Mesendoderm (in vitro differentiated cells): ENCODE data around the gene SMAD2.

Source experiments
- DNase-seq: peaks from one replicate; pipeline ENCODE4 v3.0.0; 2013
- H2AK5ac ChIP-seq: 2 replicates; pipeline ENCODE4 v1.6.1; 2013; ENCODE audit warnings: low read length, inconsistent platforms
- H2BK120ac ChIP-seq: 2 replicates; pipeline ENCODE4 v1.6.1; 2013; ENCODE audit warnings: low read depth, mild to moderate bottlenecking, low read length, moderate library complexity, mixed read lengths
- H2BK15ac ChIP-seq: replicated peaks from 2 replicates; pipeline ENCODE4 v1.6.1; 2013; ENCODE audit warnings: low read depth, mild to moderate bottlenecking, moderate library complexity
- H2BK5ac ChIP-seq: 2 replicates; pipeline ENCODE4 v1.6.1; 2013; ENCODE audit warnings: low read length, inconsistent platforms
- H3K18ac ChIP-seq: 2 replicates; pipeline ENCODE4 v1.6.1; 2013; ENCODE audit warnings: mild to moderate bottlenecking, low read length, mixed read lengths
- H3K23ac ChIP-seq: one replicate; pipeline ENCODE4 v1.6.1; 2013; ENCODE audit warnings: low read length
- H3K27ac ChIP-seq: 2 replicates; pipeline ENCODE4 v1.5.1; 2013; ENCODE audit warnings: low read depth, mild to moderate bottlenecking, inconsistent platforms, low read length, moderate library complexity
- H3K27me3 ChIP-seq: 2 replicates; pipeline ENCODE4 v1.6.1; 2013; ENCODE audit warnings: low read length, control low read depth, mild to moderate bottlenecking, inconsistent platforms; ENCODE audit not compliant: insufficient read depth, poor library complexity
- H3K36me3 ChIP-seq: 2 replicates; pipeline ENCODE4 v1.6.1; 2013; ENCODE audit warnings: low read length, inconsistent platforms; ENCODE audit not compliant: control insufficient read depth, insufficient read depth
- H3K4ac ChIP-seq: one replicate; pipeline ENCODE4 v1.6.1; 2013; ENCODE audit warnings: low read depth, mild to moderate bottlenecking, low read length, moderate library complexity
- H3K4me1 ChIP-seq: 2 replicates; pipeline ENCODE4 v1.6.1; 2013; ENCODE audit warnings: low read depth, low read length, inconsistent platforms; ENCODE audit not compliant: control insufficient read depth
- H3K4me2 ChIP-seq: 2 replicates; pipeline ENCODE4 v1.6.1; 2013; ENCODE audit warnings: low read length
- H3K4me3 ChIP-seq: 2 replicates; pipeline ENCODE4 v1.5.1; 2013; ENCODE audit warnings: mild to moderate bottlenecking, low read length
- H3K56ac ChIP-seq: one replicate; pipeline ENCODE4 v1.6.1; 2013; ENCODE audit warnings: low read length
- H3K79me1 ChIP-seq: 2 replicates; pipeline ENCODE4 v1.6.1; 2013; ENCODE audit warnings: low read length, inconsistent platforms
- H3K79me2 ChIP-seq: 2 replicates; pipeline ENCODE4 v1.6.1; 2013; ENCODE audit warnings: mild to moderate bottlenecking, low read length; ENCODE audit not compliant: control insufficient read depth, insufficient read depth
- H3K9ac ChIP-seq: 2 replicates; pipeline ENCODE4 v1.6.1; 2013; ENCODE audit warnings: low read length, inconsistent platforms
- H4K5ac ChIP-seq: one replicate; pipeline ENCODE4 v1.6.1; 2013; ENCODE audit warnings: low read length
- H4K8ac ChIP-seq: one replicate; pipeline ENCODE4 v1.6.1; 2013; ENCODE audit warnings: low read depth, mild to moderate bottlenecking, control low read depth, low read length, moderate library complexity
- WGBS: extraction: QIAGEN DNeasy Blood & Tissue Kit; methylation state at CpG from one replicate; pipeline ENCODE4 v1.1.7; 2013; ENCODE audit warnings: low lambda C conversion rate, missing lambda C conversion rate; ENCODE audit not compliant: insufficient coverage; ENCODE audit errors: extremely low coverage; 5-methylcytosine and 5-hydroxymethylcytosine counted together

SMAD2 gene

GRCh38 chr18:47912343-47912742 is 18.1 kb downstream of the SMAD2 start:
- no peak overlapping the region for H2BK120ac ChIP-seq
- H3K56ac ChIP-seq: no peak overlapping the region
- H3K4ac ChIP-seq: no peak overlapping the region
- no peak overlapping the region for H4K5ac ChIP-seq
- no CpG with 5 or more reads among the region's 1 CpG for WGBS
- no peak for DNase-seq
- H3K27ac ChIP-seq: no peak overlapping the region
- no peak overlapping the region for H2BK5ac ChIP-seq
- H3K79me1 ChIP-seq: peaks cover 8% of the 10 kb centered on the region
- H4K8ac ChIP-seq: no peak overlapping the region
- H3K18ac ChIP-seq: no peak overlapping the region
- H3K4me3 ChIP-seq: no peak overlapping the region
- H3K23ac ChIP-seq: no peak overlapping the region
- no peaks in the 10 kb centered on the region for H3K4me1 ChIP-seq
- H3K27me3 ChIP-seq: no peaks in the 10 kb centered on the region
- no peak overlapping the region for H3K4me2 ChIP-seq
- H3K9ac ChIP-seq: no peak overlapping the region
- H3K36me3 ChIP-seq: no peaks in the 10 kb centered on the region
- H2AK5ac ChIP-seq: no peak overlapping the region
- no peak overlapping the region for H2BK15ac ChIP-seq
- H3K79me2 ChIP-seq: peaks cover 75% of the 10 kb centered on the region

- Histone ChIP-seq H3K79me1 (peaks cover 8% of the 10 kb centered on the region), H3K4me1 (no peaks in the 10 kb centered on the region), H4K8ac (no peak overlapping the region), H2BK15ac (no peak overlapping the region), H3K56ac (no peak overlapping the region), H2BK120ac (no peak overlapping the region), H3K27me3 (no peaks in the 10 kb centered on the region), H3K36me3 (no peaks in the 10 kb centered on the region), H3K4me2 (no peak overlapping the region), H3K79me2 (peaks cover 79% of the 10 kb centered on the region), H3K23ac (no peak overlapping the region), H4K5ac (no peak overlapping the region), H3K4me3 (no peak overlapping the region), H3K9ac (no peak overlapping the region), H3K4ac (no peak overlapping the region), H2AK5ac (no peak overlapping the region), H3K27ac (no peak overlapping the region), H3K18ac (no peak overlapping the region), H2BK5ac (no peak overlapping the region)
- no CpG with 5 or more reads among the region's 4 CpGs for WGBS
- DNase-seq: no peak
Observed at GRCh38 chr18:47911877-47912276, 18.6 kb downstream of the SMAD2 start.

DNA sequence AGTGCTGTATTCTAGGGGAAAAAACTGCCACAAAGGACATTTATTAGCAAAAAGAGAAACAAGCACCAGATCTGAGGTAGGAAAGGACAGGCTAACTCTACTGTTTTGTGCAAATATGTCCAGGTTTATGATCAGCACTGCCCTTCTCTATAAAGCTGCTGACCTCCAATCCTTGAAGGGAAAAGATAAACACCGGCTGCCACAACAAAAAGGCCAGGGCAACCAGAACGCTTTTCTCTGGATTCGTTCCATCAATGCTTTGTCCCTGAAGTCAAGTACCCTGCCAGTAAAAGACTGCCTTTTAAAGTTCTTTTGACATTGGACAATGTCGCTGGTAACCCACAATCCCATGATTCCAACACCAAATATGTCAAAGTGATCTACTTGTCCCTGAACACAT is 21.0 kb downstream of the SMAD2 start:
- H3K79me2 ChIP-seq: peaks cover 79% of the 10 kb centered on the region
- no peaks in the 10 kb centered on the region for H3K4me1 ChIP-seq
- H3K36me3 ChIP-seq: no peaks in the 10 kb centered on the region
- H3K56ac ChIP-seq: no peak overlapping the region
- H2AK5ac ChIP-seq: no peak overlapping the region
- H3K27me3 ChIP-seq: no peaks in the 10 kb centered on the region
- DNase-seq: no peak
- no peak overlapping the region for H3K4me3 ChIP-seq
- H3K18ac ChIP-seq: no peak overlapping the region
- no peak overlapping the region for H3K4ac ChIP-seq
- no peak overlapping the region for H3K4me2 ChIP-seq
- no peak overlapping the region for H2BK120ac ChIP-seq
- H2BK15ac ChIP-seq: no peak overlapping the region
- no peak overlapping the region for H3K9ac ChIP-seq
- no CpG with 5 or more reads among the region's 4 CpGs for WGBS
- H4K8ac ChIP-seq: no peak overlapping the region
- peaks cover 10% of the 10 kb centered on the region for H3K79me1 ChIP-seq
- no peak overlapping the region for H2BK5ac ChIP-seq
- H3K23ac ChIP-seq: no peak overlapping the region
- no peak overlapping the region for H3K27ac ChIP-seq
- H4K5ac ChIP-seq: no peak overlapping the region

- DNase-seq: no peak
- H3K9ac ChIP-seq: no peak overlapping the region
- H3K27me3 ChIP-seq: no peaks in the 10 kb centered on the region
- H4K8ac ChIP-seq: no peak overlapping the region
- no peak overlapping the region for H2BK5ac ChIP-seq
- H2BK15ac ChIP-seq: no peak overlapping the region
- no peak overlapping the region for H3K18ac ChIP-seq
- no peak overlapping the region for H3K4me2 ChIP-seq
- WGBS: no CpG with 5 or more reads among the region's 6 CpGs
- no peak overlapping the region for H3K27ac ChIP-seq
- peaks cover 86% of the 10 kb centered on the region for H3K79me2 ChIP-seq
- H3K56ac ChIP-seq: no peak overlapping the region
- H3K4me3 ChIP-seq: no peak overlapping the region
- no peak overlapping the region for H3K23ac ChIP-seq
- H3K4me1 ChIP-seq: peaks cover 5% of the 10 kb centered on the region
- H3K4ac ChIP-seq: no peak overlapping the region
- H2AK5ac ChIP-seq: no peak overlapping the region
- no peak overlapping the region for H2BK120ac ChIP-seq
- no peak overlapping the region for H4K5ac ChIP-seq
- H3K79me1 ChIP-seq: peaks cover 13% of the 10 kb centered on the region
- H3K36me3 ChIP-seq: no peaks in the 10 kb centered on the region
Observed at GRCh38 chr18:47908592-47908991, 21.9 kb downstream of the SMAD2 start.

- no peak overlapping the region for H3K23ac ChIP-seq
Observed at GRCh38 chr18:47906408-47906807, 24.1 kb downstream of the SMAD2 start.

DNA sequence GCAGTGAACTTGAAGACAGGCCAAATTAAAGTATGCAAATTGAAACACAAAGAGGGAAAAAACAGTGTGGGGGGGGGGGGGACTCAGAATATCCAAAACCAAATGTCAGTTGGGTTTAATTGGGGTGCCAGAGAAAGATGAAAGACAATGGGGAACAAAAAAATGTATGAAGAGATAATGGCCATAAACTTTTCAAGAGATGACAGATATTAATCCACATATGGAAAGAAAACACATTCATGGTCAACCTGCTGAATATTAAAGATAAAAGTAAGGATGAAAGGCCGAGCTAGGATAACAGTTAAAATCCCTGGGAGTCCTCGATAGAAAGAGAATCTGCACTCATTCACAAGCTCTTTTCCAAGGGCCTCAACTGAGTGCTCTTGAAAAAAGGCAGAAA is 26.6 kb downstream of the SMAD2 start:
- no peaks in the 10 kb centered on the region for H3K36me3 ChIP-seq
- no peak overlapping the region for H3K18ac ChIP-seq
- H3K56ac ChIP-seq: no peak overlapping the region
- WGBS: no CpG with 5 or more reads among the region's 2 CpGs
- H3K9ac ChIP-seq: no peak overlapping the region
- H2AK5ac ChIP-seq: no peak overlapping the region
- no peak for DNase-seq
- peaks cover 16% of the 10 kb centered on the region for H3K4me1 ChIP-seq
- H2BK120ac ChIP-seq: no peak overlapping the region
- peaks cover 8% of the 10 kb centered on the region for H3K79me1 ChIP-seq
- H3K79me2 ChIP-seq: peaks cover 60% of the 10 kb centered on the region
- no peak overlapping the region for H3K4ac ChIP-seq
- no peak overlapping the region for H2BK5ac ChIP-seq
- H3K23ac ChIP-seq: no peak overlapping the region
- H3K27me3 ChIP-seq: no peaks in the 10 kb centered on the region
- no peak overlapping the region for H3K27ac ChIP-seq
- H3K4me2 ChIP-seq: no peak overlapping the region
- H2BK15ac ChIP-seq: no peak overlapping the region
- H4K8ac ChIP-seq: no peak overlapping the region
- H3K4me3 ChIP-seq: no peak overlapping the region
- H4K5ac ChIP-seq: no peak overlapping the region

More at GRCh38 chr18:47906408-47906807, 24.1 kb downstream of the SMAD2 start:
- H2BK120ac ChIP-seq: no peak overlapping the region
- no peak overlapping the region for H3K18ac ChIP-seq
- DNase-seq: no peak
- H4K8ac ChIP-seq: no peak overlapping the region
- no peak overlapping the region for H2BK5ac ChIP-seq
- no peak overlapping the region for H2AK5ac ChIP-seq
- H3K79me2 ChIP-seq: peaks cover 77% of the 10 kb centered on the region
- H3K27me3 ChIP-seq: no peaks in the 10 kb centered on the region
- H3K4me2 ChIP-seq: no peak overlapping the region
- no peak overlapping the region for H4K5ac ChIP-seq
- H3K79me1 ChIP-seq: peaks cover 10% of the 10 kb centered on the region
- no peak overlapping the region for H3K4me3 ChIP-seq
- no peak overlapping the region for H3K9ac ChIP-seq
- peaks cover 12% of the 10 kb centered on the region for H3K4me1 ChIP-seq
- H3K4ac ChIP-seq: no peak overlapping the region
- no peaks in the 10 kb centered on the region for H3K36me3 ChIP-seq
- H2BK15ac ChIP-seq: no peak overlapping the region
- WGBS: no CpG with 5 or more reads among the region's 3 CpGs
- no peak overlapping the region for H3K27ac ChIP-seq
- H3K56ac ChIP-seq: no peak overlapping the region
